OCI-LY1 (cell line): ENCODE measurements around the gene ACSM5.

Experiments used
- CTCF ChIP-seq: fragments of 200-600 bp; sonication (generic), shearing (Covaris generic); IDR thresholded peaks from 2 replicates; pipeline ENCODE4 v1.5.1; 2017; ENCODE audit warnings: mild to moderate bottlenecking, antibody characterized with exemption, low read length, moderate library complexity, mixed read lengths
- EZH2 ChIP-seq: fragments of 200-600 bp; sonication (generic), shearing (Covaris generic); IDR thresholded peaks from 2 replicates; pipeline ENCODE4 v1.8.0; 2017; ENCODE audit warnings: borderline replicate concordance, mixed run types, mild to moderate bottlenecking, antibody characterized with exemption, low read length, moderate library complexity, mixed read lengths

- TF ChIP-seq CTCF (no peak), EZH2 (no peak)
Observed at GRCh38 chr16:20396846-20397467, 12.4 kb upstream of the ACSM5 start.
